GM21526 (cell line): ENCODE measurements around the gene HINT2.

Experiments used
- ATAC-seq: cut with Tn5 transposase; IDR thresholded peaks from one replicate; pipeline ENCODE4 v1.9.1; 2021; ENCODE audit warnings: moderate library complexity; ENCODE audit not compliant: unreplicated experiment, low FRiP score

The HINT2 gene

GRCh38 chr9:35842020-35842745 lies 27.3 kb upstream of the HINT2 start:
- peak; percentile 7 for ATAC-seq

- no peak for ATAC-seq
Observed at GRCh38 chr9:35841645-35841900, 26.7 kb upstream of the HINT2 start.

GRCh38 chr9:35840881-35841644 lies 26.2 kb upstream of the HINT2 start:
- ATAC-seq, result no peak

GRCh38 chr9:35839926-35840325 lies 25.1 kb upstream of the HINT2 start:
- no peak for ATAC-seq

- no peak for ATAC-seq
Observed at GRCh38 chr9:35836595-35836994, 21.8 kb upstream of the HINT2 start.

- ATAC-seq, result no peak
Observed at GRCh38 chr9:35835766-35836165, 20.9 kb upstream of the HINT2 start.

GRCh38 chr9:35835216-35835632 lies 20.4 kb upstream of the HINT2 start:
- no peak for ATAC-seq

GRCh38 chr9:35834260-35835215 lies 19.7 kb upstream of the HINT2 start:
- ATAC-seq, result no peak

- ATAC-seq, result no peak
Observed at GRCh38 chr9:35832814-35833213, 18.0 kb upstream of the HINT2 start.

- ATAC-seq, result no peak
Observed at GRCh38 chr9:35831040-35831439, 16.2 kb upstream of the HINT2 start.

GRCh38 chr9:35829764-35830096 lies 14.9 kb upstream of the HINT2 start:
- no peak for ATAC-seq

- ATAC-seq, result no peak
Observed at GRCh38 chr9:35829084-35829763, 14.4 kb upstream of the HINT2 start, which contains the start of gene TMEM8B. TSS of gene TMEM8B (plus strand) at chr9:35829228. CDS start at chr9:35829448, 220 bp downstream.

- no peak for ATAC-seq
Observed at GRCh38 chr9:35828716-35829083, 13.9 kb upstream of the HINT2 start, which contains the start of gene FAM221B. TSS of gene FAM221B (minus strand) at chr9:35828732. CDS start at chr9:35826161, 2,571 bp downstream.

GRCh38 chr9:35827486-35827885 lies 12.6 kb upstream of the HINT2 start:
- no peak for ATAC-seq

GRCh38 chr9:35826071-35826701 lies 11.3 kb upstream of the HINT2 start:
- peak; percentile 43 for ATAC-seq

GRCh38 chr9:35822926-35823325 lies 8.1 kb upstream of the HINT2 start:
- ATAC-seq, result no peak

GRCh38 chr9:35820076-35820475 lies 5.2 kb upstream of the HINT2 start:
- no peak for ATAC-seq

- ATAC-seq, result no peak
Observed at GRCh38 chr9:35818341-35818740, 3.5 kb upstream of the HINT2 start.

- no peak for ATAC-seq
Observed at GRCh38 chr9:35816708-35817107, 1.9 kb upstream of the HINT2 start.
